ENCODE data around the gene AP3M1. TPM values are rescaled to one million over a fixed set of nuclear protein-coding genes. Genes with fewer than 3 reads are reported as not detected.

The AP3M1 gene
- total RNA-seq, 1 experiment from 2014 or later, result 59.4 TPM

DNA sequence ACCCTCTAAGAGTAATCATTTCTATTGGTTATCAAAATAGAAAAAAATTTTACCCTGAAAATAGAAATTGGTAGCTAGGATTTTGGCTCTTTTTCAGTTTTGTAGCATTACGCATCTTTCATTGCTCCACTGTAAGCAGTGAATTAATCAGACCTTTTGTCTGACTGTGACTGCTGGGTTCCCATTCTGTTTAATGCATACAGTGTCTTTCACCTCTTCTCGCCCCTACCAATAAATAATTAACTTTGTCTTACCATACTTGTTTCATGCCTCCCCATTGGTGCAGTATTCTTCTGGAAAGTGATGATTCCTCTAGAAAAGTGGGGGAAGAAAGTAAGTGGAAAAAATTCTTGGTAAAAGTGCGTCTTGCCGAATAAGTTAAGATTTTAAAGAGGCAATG, 73.2 kb downstream of the AP3M1 start:
- intact Hi-C loops (cut with micrococcal nuclease; ENCODE audit: unreplicated experiment), result no loop called here
- peaks cover 41% of the 10 kb centered on the region for H3K36me3 ChIP-seq (ENCODE audit: low read depth)

DNA sequence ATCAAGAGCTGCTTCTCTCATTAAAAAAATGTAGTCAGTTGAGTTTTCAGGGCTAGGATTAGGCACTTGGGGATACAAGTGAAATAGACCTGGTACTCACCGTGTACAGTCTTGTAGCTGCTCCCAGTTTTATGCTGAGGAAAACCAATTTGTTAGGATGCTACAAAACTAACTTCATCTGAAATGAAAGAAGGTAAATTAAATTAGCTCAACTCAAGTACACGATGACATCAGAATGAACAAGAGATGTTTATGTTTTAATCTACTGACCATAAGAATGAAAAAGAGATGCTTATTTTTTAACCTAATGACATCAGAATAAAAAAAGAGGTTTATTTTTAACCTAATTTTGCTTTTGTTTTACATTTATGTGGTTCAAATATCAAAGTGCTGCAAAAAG, 73.7 kb downstream of the AP3M1 start:
- no peaks in the 10 kb centered on the region for H3K27me3 ChIP-seq (ENCODE audit: insufficient read depth, low read depth)
- no peak overlapping the region for H3K27ac ChIP-seq
- no TSS peak for BruUV-seq (replicated peaks)
- TF ChIP-seq, protein P1, sequence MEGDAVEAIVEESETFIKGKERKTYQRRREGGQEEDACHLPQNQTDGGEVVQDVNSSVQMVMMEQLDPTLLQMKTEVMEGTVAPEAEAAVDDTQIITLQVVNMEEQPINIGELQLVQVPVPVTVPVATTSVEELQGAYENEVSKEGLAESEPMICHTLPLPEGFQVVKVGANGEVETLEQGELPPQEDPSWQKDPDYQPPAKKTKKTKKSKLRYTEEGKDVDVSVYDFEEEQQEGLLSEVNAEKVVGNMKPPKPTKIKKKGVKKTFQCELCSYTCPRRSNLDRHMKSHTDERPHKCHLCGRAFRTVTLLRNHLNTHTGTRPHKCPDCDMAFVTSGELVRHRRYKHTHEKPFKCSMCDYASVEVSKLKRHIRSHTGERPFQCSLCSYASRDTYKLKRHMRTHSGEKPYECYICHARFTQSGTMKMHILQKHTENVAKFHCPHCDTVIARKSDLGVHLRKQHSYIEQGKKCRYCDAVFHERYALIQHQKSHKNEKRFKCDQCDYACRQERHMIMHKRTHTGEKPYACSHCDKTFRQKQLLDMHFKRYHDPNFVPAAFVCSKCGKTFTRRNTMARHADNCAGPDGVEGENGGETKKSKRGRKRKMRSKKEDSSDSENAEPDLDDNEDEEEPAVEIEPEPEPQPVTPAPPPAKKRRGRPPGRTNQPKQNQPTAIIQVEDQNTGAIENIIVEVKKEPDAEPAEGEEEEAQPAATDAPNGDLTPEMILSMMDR (conservative IDR thresholded peaks at IDR 0.05), result no peak
- no peak for TF ChIP-seq EZH2 (IDR thresholded peaks at IDR 0.05; ENCODE audit: low read depth)
- H3K9me2 ChIP-seq (ENCODE audit: insufficient read depth), result no peaks in the 10 kb centered on the region
- no peaks in the 10 kb centered on the region for H4K20me1 ChIP-seq (ENCODE audit: insufficient read depth)
- peaks cover 73% of the 10 kb centered on the region for H3F3A ChIP-seq (ENCODE audit: insufficient read depth, low read depth)
- intact Hi-C loops (cut with micrococcal nuclease; ENCODE audit: unreplicated experiment), result no loop called here
- H3K4me2 ChIP-seq, result no peak overlapping the region
- ChIA-PET CTCF (no interaction called here), POLR2A (ENCODE audit: unreplicated experiment) (interaction anchor here (0.6 to 0.7 kb wide), 2 partner anchors 121 to 289 kb away, joined by 4 to 5 read pairs; no protein-coding TSS in a partner anchor)
- DNase-seq, result no peak
- peaks cover 43% of the 10 kb centered on the region for H3K4me1 ChIP-seq (replicated peaks; ENCODE audit: insufficient read depth)
- no peaks in the 10 kb centered on the region for H3K9me3 ChIP-seq (ENCODE audit: insufficient read depth, low read depth)
- no peak overlapping the region for H3K4me3 ChIP-seq
- no peak overlapping the region for H2AFZ ChIP-seq
- H3K36me3 ChIP-seq (ENCODE audit: low read depth), result peaks cover 36% of the 10 kb centered on the region
- peaks cover 36% of the 10 kb centered on the region; the same call in 1 of the 2 replicates for H3K79me2 ChIP-seq (ENCODE audit: low read depth)

More for the DNA sequence above, 73.2 kb downstream of the AP3M1 start:
- Histone ChIP-seq H3K9me3 (ENCODE audit: insufficient read depth, low read depth) (no peaks in the 10 kb centered on the region), H4K20me1 (ENCODE audit: insufficient read depth) (no peaks in the 10 kb centered on the region), H3K9me2 (ENCODE audit: insufficient read depth) (no peaks in the 10 kb centered on the region), H3K4me3 (no peak overlapping the region), H3K4me1 (replicated peaks; ENCODE audit: insufficient read depth) (peaks cover 43% of the 10 kb centered on the region), H3K79me2 (ENCODE audit: low read depth) (peaks cover 41% of the 10 kb centered on the region; the same call in 1 of the 2 replicates), H3K27me3 (ENCODE audit: insufficient read depth, low read depth) (no peaks in the 10 kb centered on the region), H2AFZ (no peak overlapping the region), H3F3A (ENCODE audit: insufficient read depth, low read depth) (peaks cover 77% of the 10 kb centered on the region), H3K4me2 (no peak overlapping the region), H3K27ac (no peak overlapping the region)
- TF ChIP-seq, protein P1 (conservative IDR thresholded peaks at IDR 0.05), result no peak
- no peak for TF ChIP-seq EZH2 (IDR thresholded peaks at IDR 0.05; ENCODE audit: low read depth)
- DNase-seq, result no peak
- no TSS peak for BruUV-seq (replicated peaks)
- CTCF ChIA-PET, result no interaction called here
- POLR2A ChIA-PET (ENCODE audit: unreplicated experiment), result interaction anchor here (0.7 kb wide), 1 partner anchor 121 kb away, joined by 5 read pairs; no protein-coding TSS in a partner anchor

DNA sequence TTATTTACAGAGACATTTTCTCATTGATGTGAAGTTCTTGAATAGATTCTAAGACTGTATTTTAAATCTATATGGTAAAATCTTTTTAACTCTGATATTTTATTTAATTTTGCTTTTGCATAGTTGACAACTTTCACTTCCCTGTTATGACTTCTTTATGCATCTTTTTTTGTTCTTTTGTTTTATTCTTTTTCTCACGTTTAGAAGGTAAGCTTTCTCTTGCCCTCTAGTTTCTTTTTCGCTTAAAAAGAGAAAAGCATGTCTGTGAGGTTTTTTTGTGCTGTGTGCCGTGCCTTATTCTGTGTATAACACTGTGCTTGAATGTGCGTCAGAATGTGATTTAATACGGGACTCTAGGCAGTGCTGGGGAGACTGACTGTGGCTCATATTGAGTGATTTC, 74.7 kb downstream of the AP3M1 start:
- TF ChIP-seq, protein P1 (conservative IDR thresholded peaks at IDR 0.05), result no peak
- TF ChIP-seq EZH2 (IDR thresholded peaks at IDR 0.05; ENCODE audit: low read depth), result no peak

More for the DNA sequence above, 74.7 kb downstream of the AP3M1 start:
- H2AFZ ChIP-seq, result no peak overlapping the region
- H3K4me2 ChIP-seq, result no peak overlapping the region
- no peaks in the 10 kb centered on the region for H4K20me1 ChIP-seq (ENCODE audit: insufficient read depth)
- no peaks in the 10 kb centered on the region for H3K9me3 ChIP-seq (ENCODE audit: insufficient read depth, low read depth)
- CTCF ChIA-PET, result no interaction called here
- no peaks in the 10 kb centered on the region for H3K27me3 ChIP-seq (ENCODE audit: insufficient read depth, low read depth)
- POLR2A ChIA-PET (ENCODE audit: unreplicated experiment), result no interaction called here
- no TSS peak for BruUV-seq (replicated peaks)
- peaks cover 69% of the 10 kb centered on the region for H3F3A ChIP-seq (ENCODE audit: insufficient read depth, low read depth)
- intact Hi-C loops (cut with micrococcal nuclease; ENCODE audit: unreplicated experiment), result no loop called here
- no peaks in the 10 kb centered on the region for H3K9me2 ChIP-seq (ENCODE audit: insufficient read depth)
- no peak overlapping the region for H3K27ac ChIP-seq
- H3K4me3 ChIP-seq, result no peak overlapping the region
- H3K36me3 ChIP-seq (ENCODE audit: low read depth), result peaks cover 44% of the 10 kb centered on the region
- peaks cover 27% of the 10 kb centered on the region; the same call in 1 of the 2 replicates for H3K79me2 ChIP-seq (ENCODE audit: low read depth)
- H3K4me1 ChIP-seq (replicated peaks; ENCODE audit: insufficient read depth), result peaks cover 37% of the 10 kb centered on the region
- no peak for DNase-seq
